Stimulated activated CD8-positive, alpha-beta memory T cell treated with anti-CD3 and anti-CD28 coated beads, Interleukin-4, amount 100 ng/mL, for 24 hours (primary cell): ENCODE results near the gene FARP1.

Experiments
- DNase-seq: peaks from one replicate; pipeline ENCODE4 v3.0.0-alpha.2; 2020; ENCODE audit warnings: low read depth

Gene FARP1

DNA sequence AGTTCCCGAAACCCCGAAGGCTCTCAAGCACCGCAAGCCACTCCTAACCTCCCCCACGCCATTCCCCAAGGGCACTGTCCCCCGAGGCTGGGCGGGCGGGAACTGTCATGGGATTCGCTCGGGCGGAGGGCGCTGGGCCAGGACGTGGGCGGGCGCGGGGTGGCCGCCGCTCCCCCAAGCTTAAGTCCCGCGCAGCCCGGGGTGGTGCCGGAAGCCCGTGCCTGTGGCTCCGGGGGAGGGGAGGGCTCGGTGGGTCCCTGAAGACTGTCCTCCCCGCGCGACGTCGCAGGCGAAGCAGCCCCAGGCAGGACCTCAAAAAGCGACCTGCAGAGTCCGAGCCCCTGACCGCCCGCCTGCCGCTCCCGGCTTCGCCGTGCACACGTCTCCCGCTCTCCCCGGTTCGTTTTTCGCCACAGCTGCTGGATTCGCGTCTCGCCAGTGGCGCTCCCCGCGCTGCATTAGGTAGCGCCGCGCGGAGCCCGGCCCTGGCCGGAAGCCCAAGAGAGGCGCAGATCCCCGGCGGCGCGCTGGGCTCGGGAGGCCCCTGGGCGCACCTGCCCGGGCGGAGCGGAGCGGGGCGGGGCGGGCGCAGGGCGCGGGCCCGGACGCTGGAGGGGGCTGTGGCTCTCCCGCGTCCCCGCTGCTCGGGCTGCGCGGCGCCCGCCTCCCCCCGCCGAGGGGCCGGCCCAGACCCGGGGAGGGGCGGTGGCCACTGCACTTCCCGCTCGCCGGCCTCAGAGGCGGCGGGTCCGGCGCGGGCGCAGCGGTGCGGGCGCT lies at the start of gene FARP1:
Gene FARP1, plus strand, starts transcription at position 715 of the 777 bp plus-strand sequence. CDS start 70,149 bp downstream, outside the sequence.
- no peak for DNase-seq

- DNase-seq = no peak
Measured at GRCh38 chr13:98094678-98095266, 48.1 kb upstream of the FARP1 start.

DNA sequence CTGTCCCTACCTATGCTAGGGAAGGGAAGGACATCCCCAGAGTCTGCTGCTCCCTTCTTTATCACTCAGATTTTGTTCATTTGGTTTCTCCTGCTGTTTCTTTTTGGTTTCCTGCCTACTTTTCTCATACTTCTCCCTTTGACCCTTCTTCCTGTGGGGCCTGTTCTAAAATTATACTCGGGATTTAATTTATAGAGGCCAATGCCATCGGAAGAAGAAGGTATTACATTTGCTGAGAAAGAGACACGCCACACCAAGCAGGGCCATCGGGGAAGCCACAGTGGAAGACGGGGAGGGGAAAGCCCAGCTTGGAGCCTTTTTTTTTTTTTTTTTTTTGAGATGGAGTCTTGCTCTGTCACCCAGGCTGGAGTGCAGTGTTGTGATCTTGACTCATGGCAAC lies 46.8 kb upstream of the FARP1 start:
- DNase-seq = no peak

GRCh38 chr13:98097749-98098148 lies 45.1 kb upstream of the FARP1 start:
- DNase-seq = no peak

DNA sequence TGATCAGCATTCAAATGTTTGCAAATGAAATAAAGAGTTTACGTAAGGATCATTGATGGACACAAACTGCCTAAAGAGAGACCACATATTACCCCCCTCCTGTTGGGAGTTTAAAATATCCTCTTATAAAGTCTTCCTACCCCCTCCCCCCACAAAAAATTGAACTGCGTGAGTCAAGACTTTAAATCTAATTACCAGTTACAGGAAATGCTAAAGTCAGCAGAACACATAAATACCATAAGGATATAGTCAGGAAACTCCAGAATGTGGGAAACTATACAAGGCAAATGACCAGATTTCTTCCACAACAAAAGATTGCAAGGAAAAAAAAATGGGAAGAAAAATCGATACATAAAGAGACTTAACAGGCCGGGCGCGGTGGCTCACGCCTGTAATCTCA lies 44.4 kb upstream of the FARP1 start:
- no peak for DNase-seq

- no peak for DNase-seq
Measured at GRCh38 chr13:98099627-98100026, 43.3 kb upstream of the FARP1 start.

- DNase-seq = no peak
Measured at GRCh38 chr13:98100481-98100880, 42.4 kb upstream of the FARP1 start.

GRCh38 chr13:98103531-98103930 lies 39.4 kb upstream of the FARP1 start:
- no peak for DNase-seq

DNA sequence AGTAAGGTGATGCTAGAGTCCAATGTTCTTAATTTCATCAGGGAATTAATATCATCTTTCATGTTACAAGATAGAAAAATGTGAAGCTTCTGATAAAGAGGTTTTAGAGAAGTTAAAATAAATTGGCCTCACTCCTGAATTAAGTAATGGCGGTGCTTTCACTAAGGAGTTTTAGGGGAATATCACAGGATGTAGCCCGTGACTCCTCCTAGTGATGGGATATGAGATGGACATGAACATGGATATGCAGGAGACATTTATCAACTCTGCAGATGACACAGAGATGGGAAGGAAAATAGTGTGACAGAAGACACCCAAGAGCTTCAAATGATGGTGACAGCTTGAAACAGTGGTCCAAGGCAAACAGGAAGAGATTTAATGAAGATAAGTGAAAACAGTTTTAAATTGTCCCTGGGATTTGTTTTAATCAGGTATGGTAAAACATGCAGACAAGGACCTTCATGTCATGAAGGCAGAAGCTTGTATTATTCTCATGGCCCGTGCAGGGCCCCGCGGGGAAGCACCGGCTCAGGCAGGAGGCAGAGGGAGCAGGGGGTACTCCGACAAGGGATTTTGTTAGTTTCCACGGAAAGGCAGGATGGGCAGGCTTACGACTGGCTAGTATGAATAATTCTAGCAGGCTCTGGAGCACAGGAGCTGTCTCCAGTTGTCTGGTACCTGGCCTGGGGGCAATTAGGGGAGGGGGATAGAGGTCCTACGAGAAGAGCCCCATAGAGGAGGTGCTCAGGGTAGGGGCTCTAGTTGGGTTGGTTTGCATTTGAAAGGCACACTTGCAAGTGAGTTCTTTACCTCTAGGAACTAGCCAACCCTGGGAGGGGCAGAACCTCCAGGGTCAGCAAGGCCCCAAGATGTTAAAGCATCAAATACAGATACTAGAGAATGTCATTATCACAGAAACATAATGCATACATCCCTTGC lies 38.7 kb upstream of the FARP1 start:
- DNase-seq = no peak

GRCh38 chr13:98105929-98106336 lies 37.0 kb upstream of the FARP1 start:
- no peak for DNase-seq

GRCh38 chr13:98108341-98108740 lies 34.6 kb upstream of the FARP1 start:
- no peak for DNase-seq

GRCh38 chr13:98109226-98109853 lies 33.6 kb upstream of the FARP1 start:
- DNase-seq = no peak

GRCh38 chr13:98110749-98111148 lies 32.1 kb upstream of the FARP1 start:
- no peak for DNase-seq

GRCh38 chr13:98111168-98112098 lies 31.5 kb upstream of the FARP1 start:
- DNase-seq = no peak

DNA sequence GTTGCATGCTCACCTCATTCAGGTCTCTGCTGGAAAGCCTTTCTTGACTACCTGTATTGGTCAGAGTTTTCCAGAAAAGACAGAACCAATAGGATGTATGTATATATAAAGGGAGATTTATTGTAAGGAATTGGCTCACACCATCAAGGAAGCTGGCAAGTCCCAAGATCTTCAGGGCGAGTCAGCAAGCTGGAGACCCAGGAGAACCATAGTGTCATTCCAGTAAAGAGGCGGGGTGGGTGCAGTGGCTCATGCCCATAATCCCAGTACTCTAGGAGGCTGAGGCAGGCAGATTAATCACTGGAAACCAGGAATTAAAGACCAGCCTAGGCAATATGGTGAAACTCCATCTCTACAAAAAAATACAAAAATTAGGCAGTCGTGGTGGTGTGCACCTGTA lies 30.4 kb upstream of the FARP1 start:
- no peak for DNase-seq

- DNase-seq = no peak
Measured at GRCh38 chr13:98118865-98119264, 24.0 kb upstream of the FARP1 start.

DNA sequence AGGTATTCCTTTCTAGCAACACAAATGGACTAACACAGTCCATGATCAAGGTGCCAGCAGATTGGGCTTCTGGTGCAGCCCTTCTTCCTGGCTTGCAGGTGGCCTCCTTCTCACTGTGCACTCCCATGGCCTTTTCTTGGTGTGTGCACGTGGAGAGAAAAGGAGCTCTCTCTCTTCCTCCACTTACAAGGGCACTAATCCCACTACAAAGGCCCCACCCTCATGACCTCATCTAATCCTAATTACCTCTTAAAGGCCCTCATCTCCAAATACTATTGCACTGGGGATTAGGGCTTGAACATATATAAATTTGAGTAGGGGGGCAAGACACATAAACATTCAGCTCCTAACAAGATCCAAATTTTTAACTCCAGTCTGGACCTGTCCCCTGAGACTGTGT lies 19.7 kb upstream of the FARP1 start:
- no peak for DNase-seq

GRCh38 chr13:98129059-98129746 lies 13.7 kb upstream of the FARP1 start:
- no peak for DNase-seq

DNA sequence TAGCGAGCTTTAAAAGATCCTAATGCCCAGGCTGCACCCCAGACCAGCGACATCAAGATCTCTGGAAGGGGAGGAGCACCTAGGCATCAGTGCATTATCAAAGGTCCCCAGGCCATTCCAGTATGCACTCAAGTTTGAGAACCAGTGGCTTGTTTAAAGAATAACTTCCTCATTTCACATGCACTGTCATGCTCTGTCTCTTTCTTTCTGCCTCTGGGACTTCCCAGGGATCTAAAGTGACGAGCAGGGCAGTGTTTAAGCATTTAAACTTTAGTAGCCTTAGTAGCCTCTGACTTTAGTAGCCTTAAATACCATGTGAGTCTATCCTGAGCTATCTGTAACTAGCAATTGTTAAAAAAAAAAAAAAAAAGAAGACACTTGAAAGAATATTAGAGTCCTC lies 8.9 kb upstream of the FARP1 start:
- no peak for DNase-seq

DNA sequence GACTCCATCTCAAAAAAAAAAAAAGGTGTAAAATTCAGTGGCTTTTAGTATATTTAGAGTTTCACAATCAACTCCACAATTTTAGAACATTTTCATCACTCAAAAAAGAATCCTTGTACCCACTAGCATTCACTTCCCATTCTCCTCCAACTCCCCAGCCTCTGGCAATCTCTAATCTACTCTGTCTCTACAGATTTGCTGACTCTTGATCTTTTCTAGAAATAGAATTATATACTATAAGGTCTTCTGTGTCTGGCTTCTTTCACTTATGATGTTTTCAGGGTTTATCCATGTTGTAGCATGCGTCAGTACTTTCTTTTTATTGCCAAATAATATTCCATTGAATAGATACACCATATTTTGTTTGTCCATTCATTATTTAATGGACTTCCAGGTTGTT lies 8.0 kb upstream of the FARP1 start:
- DNase-seq = no peak

- DNase-seq = no peak
Measured at GRCh38 chr13:98141091-98141490, 1.8 kb upstream of the FARP1 start.
